A549 treated with Mapracorat at 1 μM for 4 hours (cell line): ENCODE results near the gene APLF. TPM values are rescaled to one million over a fixed set of nuclear protein-coding genes. Genes with fewer than 3 reads are reported as not detected.

Experiments
- total RNA-seq: library from RNA; stranded (reverse); fragments of 200-300 nt; extraction: Qiagen RNA extraction; gene quantifications from 5 replicates; pipeline ENCODE4 v1.2.3, GENCODE V29; 2022

Gene APLF, protein sequence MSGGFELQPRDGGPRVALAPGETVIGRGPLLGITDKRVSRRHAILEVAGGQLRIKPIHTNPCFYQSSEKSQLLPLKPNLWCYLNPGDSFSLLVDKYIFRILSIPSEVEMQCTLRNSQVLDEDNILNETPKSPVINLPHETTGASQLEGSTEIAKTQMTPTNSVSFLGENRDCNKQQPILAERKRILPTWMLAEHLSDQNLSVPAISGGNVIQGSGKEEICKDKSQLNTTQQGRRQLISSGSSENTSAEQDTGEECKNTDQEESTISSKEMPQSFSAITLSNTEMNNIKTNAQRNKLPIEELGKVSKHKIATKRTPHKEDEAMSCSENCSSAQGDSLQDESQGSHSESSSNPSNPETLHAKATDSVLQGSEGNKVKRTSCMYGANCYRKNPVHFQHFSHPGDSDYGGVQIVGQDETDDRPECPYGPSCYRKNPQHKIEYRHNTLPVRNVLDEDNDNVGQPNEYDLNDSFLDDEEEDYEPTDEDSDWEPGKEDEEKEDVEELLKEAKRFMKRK
- 0.64 to 0.87 TPM (median 0.80 TPM) in 5 replicates for total RNA-seq

GRCh38 chr2:68467077-68467960, at the start of gene APLF, which contains the start of gene FBXO48:
Gene APLF (plus strand): TSS chr2:68467585. CDS start chr2:68467732, 147 bp downstream.
Gene FBXO48 (minus strand): TSS chr2:68467294. CDS start chr2:68465145, 2,149 bp downstream.

Other genes with a start within 250 kb of the APLF start
- gene PPP3R1, start 215.1 kb upstream of the APLF start, total RNA-seq = 51.7 to 74.8 TPM (median 58.7 TPM) in 5 replicates
- gene CNRIP1, start 147.6 kb upstream of the APLF start, total RNA-seq = 1.5 to 2.3 TPM (median 2.1 TPM) in 5 replicates
- not detected in 5 replicates for gene PLEK, start 102.3 kb upstream of the APLF start, total RNA-seq
- 0.39 to 0.61 TPM (median 0.55 TPM) in 5 replicates for gene FBXO48, start 291 bp upstream of the APLF start, total RNA-seq
- not detected in 5 replicates for gene PROKR1, start 176.0 kb downstream of the APLF start, total RNA-seq